Kidney (tissue), 14 donors: ENCODE data around the gene ZSCAN5A. TPM values are rescaled to one million over a fixed set of nuclear protein-coding genes. Genes with fewer than 3 reads are reported as not detected.
"Not testable (repeated sequence)": the region's sequence is repeated elsewhere in the genome, so short reads cannot be mapped to it uniquely, and the experiment has no call there.

Experiments
- DNase-seq, 5 donors: peaks; one replicate each; pipeline ENCODE4 v3.0.0-alpha.2; 2013 to 2020
- FAIRE-seq: peaks from 2 replicates; lab custom pipeline; 2012; peaks lifted over from hg19 to GRCh38; lab: Jason Lieb, UNC
- H3K27ac ChIP-seq, 2 donors: one replicate each; pipeline ENCODE4 v1.7.0; 2013; ENCODE audit warnings: low read depth in 2 of 2, low read length in 2 of 2, inconsistent platforms in 1 of 2
- H3K27me3 ChIP-seq: one replicate; pipeline ENCODE4 v1.7.1; 2013; ENCODE audit warnings: low read length, inconsistent platforms; ENCODE audit not compliant: control insufficient read depth, insufficient read depth
- H3K36me3 ChIP-seq, 3 donors: one replicate each; pipeline versions ENCODE4 v1.7.0 to v1.7.1; 2013; ENCODE audit warnings: low read length in 3 of 3, control low read depth in 1 of 3, inconsistent platforms in 1 of 3; ENCODE audit not compliant: insufficient read depth in 3 of 3, control insufficient read depth in 2 of 3
- H3K4me1 ChIP-seq, 3 donors: one replicate each; pipeline versions ENCODE4 v1.7.0 to v1.7.1; 2013; ENCODE audit warnings: low read length in 3 of 3, inconsistent platforms in 1 of 3, low read depth in 1 of 3; ENCODE audit not compliant: control insufficient read depth in 2 of 3, insufficient read depth in 2 of 3
- H3K4me3 ChIP-seq, 3 donors: one replicate each; pipeline versions ENCODE4 v1.7.0 to v1.8.1; 2013; ENCODE audit warnings: low read length in 3 of 3, control low read depth in 1 of 3, inconsistent platforms in 1 of 3
- H3K9ac ChIP-seq, 3 donors: one replicate each; pipeline versions ENCODE4 v1.7.0 to v1.7.1; 2013; ENCODE audit warnings: low read length in 3 of 3, control low read depth in 1 of 3, inconsistent platforms in 1 of 3
- H3K9me3 ChIP-seq, 3 donors: one replicate each; pipeline versions ENCODE4 v1.7.0 to v1.7.1; 2013; ENCODE audit warnings: low read length in 3 of 3, control low read depth in 1 of 3, inconsistent platforms in 1 of 3; ENCODE audit not compliant: control insufficient read depth in 2 of 3, insufficient read depth in 1 of 3
- intact Hi-C: fragments of 100-400 bp; cut with DNase I; formaldehyde crosslinking; loops from one replicate; pipeline ENCODE4 v1.11.1; 2022
- polyA plus RNA-seq: library from polyadenylated mRNA; stranded (reverse); fragments of 350-450 nt; fragmentation: Illumina TruSeq; extraction: RNeasy Lipid Tissue Mini Kit (QIAGEN cat#74804); gene quantifications from one replicate; pipeline ENCODE4 v1.2.3, GENCODE V29; 2014; ENCODE audit warnings: low read depth, low replicate concordance; ENCODE audit not compliant: insufficient read depth
- total RNA-seq: library from RNA; stranded (reverse); fragmentation: NEBNext Ultra II Directional; extraction: Animal tissue kit (Norgen Biotek cat#: 25700); gene quantifications from one replicate; pipeline ENCODE4 v1.2.1, GENCODE V29; 2021
- TF ChIP-seq, protein P1 (sequence below): IDR thresholded peaks from 3 replicates; pipeline ENCODE4 v1.5.1; 2012; ENCODE audit warnings: mild to moderate bottlenecking, moderate library complexity, borderline replicate concordance; ENCODE audit not compliant: insufficient read depth; ENCODE audit errors: extremely low read depth
- donor health status: control.
- donor health status: control.
- donor health status: control.
- donor health status: control.
- donor health status: control.
- donor health status: DM: yes; HTN: yes; CAD: no.
- donor health status: Normal renal cell carcinoma (clear cell type).

Gene ZSCAN5A
- total and polyA plus RNA-seq, 2 donors from 2014 or later = 11.9 to 18.1 TPM

DNA sequence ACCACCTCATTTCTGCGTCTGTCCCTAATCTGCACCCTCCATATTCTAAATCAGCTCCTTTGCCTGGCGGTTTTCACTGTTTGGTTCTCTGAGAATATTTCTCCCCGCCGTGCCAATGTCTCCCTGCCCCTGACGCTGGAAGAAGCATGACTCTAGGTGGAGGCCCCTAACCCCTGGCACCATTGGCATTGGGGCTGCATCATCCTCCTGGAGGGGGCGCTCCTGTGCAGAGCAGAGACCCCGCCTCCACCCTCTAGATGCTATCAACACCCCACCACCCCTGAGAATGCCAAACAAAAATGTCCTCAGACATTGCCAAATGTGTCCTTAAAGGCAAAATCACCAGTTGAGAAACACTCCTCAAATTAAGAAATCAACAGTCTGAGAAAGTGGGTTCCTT, 123.5 kb downstream of the ZSCAN5A start:
- no peak for FAIRE-seq
- no peak overlapping the region for H3K9ac ChIP-seq
- no peaks in the 10 kb centered on the region for H3K36me3 ChIP-seq
- TF ChIP-seq, protein P1, sequence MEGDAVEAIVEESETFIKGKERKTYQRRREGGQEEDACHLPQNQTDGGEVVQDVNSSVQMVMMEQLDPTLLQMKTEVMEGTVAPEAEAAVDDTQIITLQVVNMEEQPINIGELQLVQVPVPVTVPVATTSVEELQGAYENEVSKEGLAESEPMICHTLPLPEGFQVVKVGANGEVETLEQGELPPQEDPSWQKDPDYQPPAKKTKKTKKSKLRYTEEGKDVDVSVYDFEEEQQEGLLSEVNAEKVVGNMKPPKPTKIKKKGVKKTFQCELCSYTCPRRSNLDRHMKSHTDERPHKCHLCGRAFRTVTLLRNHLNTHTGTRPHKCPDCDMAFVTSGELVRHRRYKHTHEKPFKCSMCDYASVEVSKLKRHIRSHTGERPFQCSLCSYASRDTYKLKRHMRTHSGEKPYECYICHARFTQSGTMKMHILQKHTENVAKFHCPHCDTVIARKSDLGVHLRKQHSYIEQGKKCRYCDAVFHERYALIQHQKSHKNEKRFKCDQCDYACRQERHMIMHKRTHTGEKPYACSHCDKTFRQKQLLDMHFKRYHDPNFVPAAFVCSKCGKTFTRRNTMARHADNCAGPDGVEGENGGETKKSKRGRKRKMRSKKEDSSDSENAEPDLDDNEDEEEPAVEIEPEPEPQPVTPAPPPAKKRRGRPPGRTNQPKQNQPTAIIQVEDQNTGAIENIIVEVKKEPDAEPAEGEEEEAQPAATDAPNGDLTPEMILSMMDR = no peak
- intact Hi-C loops = no loop called here
- no peaks in the 10 kb centered on the region for H3K9me3 ChIP-seq
- H3K4me1 ChIP-seq = no peaks in the 10 kb centered on the region
- DNase-seq = no peak
- no peak overlapping the region for H3K27ac ChIP-seq
- no peak overlapping the region for H3K4me3 ChIP-seq
- no peaks in the 10 kb centered on the region for H3K27me3 ChIP-seq

DNA sequence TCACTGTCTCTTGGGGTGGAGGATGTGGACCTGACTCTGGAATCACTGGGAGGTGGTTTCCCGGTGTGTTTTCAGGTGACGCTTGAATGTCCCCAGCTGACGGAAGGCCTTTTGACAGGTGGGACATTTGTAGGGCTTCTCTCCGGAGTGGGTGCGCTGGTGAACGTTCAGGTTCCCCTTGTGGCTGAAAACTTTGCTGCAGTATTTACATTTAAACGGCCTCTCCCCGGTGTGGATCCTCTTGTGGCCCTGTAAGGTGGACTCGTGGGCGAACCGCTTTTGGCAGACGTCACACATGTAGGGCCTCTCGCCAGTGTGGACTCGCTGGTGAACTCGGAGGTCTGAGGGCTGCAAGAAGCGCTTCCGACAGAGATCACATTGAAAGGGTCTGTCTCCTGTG, 124.9 kb downstream of the ZSCAN5A start:
- DNase-seq = no peak
- TF ChIP-seq, protein P1 = no peak
- Histone ChIP-seq H3K4me1 (no peaks in the 10 kb centered on the region), H3K9ac (no peak overlapping the region), H3K27me3 (no peaks in the 10 kb centered on the region), H3K4me3 (no peak overlapping the region), H3K27ac (no peak overlapping the region), H3K9me3 (no peaks in the 10 kb centered on the region), H3K36me3 (no peaks in the 10 kb centered on the region)
- intact Hi-C loops = no loop called here
- no peak for FAIRE-seq

DNA sequence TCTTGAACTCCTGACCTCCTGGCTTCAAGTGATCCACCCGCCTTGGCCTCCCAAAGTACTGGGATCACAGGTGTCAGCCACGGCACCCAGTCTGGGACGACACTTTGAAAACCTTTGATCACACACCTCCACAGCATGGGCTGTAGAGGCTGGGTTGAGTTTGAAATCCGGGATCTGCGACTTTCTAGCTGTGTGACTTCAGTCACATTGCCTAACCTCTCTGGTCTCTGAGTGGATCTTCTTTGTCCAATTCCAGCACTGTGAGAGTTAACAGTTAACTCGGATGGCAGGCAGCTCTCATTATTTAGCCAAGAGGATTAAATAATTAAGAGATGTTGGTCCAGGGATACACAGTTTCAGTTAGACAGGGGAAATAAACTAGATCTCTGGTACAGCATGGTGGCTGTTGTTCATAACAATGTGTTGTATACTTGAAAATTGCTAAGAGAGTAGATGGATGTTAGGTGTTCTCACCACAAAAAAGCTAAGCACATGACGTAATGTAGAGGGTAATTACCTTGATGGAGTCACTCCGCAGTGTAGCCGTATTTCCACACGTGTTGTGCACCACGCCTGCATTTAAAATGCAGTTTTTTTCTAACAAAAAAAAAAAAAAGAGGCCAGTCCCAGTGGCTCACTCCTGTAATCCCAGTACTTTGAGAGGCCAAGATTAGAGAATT, 136.9 kb downstream of the ZSCAN5A start:
- H3K36me3 ChIP-seq = no peaks in the 10 kb centered on the region
- no peaks in the 10 kb centered on the region for H3K27me3 ChIP-seq
- no peaks in the 10 kb centered on the region for H3K4me1 ChIP-seq
- H3K27ac ChIP-seq = no peak overlapping the region
- intact Hi-C loops = loop anchor here (10.0 kb wide), 1 partner anchor 103 kb away; no protein-coding TSS in a partner anchor
- no peak for FAIRE-seq
- TF ChIP-seq, protein P1 = no peak
- no peak overlapping the region for H3K9ac ChIP-seq
- H3K9me3 ChIP-seq = no peaks in the 10 kb centered on the region
- no peak overlapping the region for H3K4me3 ChIP-seq
- peak in 1 of 5 donors; percentile 15 for DNase-seq

DNA sequence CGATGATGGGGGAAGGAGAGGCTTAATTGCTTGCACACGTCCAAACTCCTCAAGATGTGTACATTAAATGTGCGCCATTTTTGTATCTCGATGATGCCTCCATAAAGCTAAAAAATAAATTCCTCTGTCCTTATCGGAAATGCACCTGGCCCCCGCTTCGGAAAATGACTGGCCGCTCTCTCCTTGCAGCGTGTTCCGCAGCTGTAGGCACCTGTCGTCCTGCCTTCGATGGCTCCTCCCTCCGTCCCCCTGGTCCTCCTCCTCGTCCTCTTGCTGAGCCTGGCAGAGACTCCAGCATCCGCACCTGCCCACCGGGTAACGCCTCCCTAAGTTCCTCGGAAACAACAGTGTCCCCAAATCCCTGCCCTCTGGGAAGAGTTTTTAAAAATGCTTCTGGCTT, 137.8 kb downstream of the ZSCAN5A start:
- TF ChIP-seq, protein P1 = no peak
- DNase-seq (peak in 1 of 5 donors; percentile 37), FAIRE-seq (no peak)
- H3K4me3 ChIP-seq = no peak overlapping the region
- no peaks in the 10 kb centered on the region for H3K9me3 ChIP-seq
- no peaks in the 10 kb centered on the region for H3K36me3 ChIP-seq
- intact Hi-C loops = loop anchor here (10.0 kb wide), 1 partner anchor 102 kb away; no protein-coding TSS in a partner anchor
- no peak overlapping the region for H3K27ac ChIP-seq
- H3K27me3 ChIP-seq = no peaks in the 10 kb centered on the region
- no peak overlapping the region for H3K9ac ChIP-seq
- no peaks in the 10 kb centered on the region for H3K4me1 ChIP-seq

DNA sequence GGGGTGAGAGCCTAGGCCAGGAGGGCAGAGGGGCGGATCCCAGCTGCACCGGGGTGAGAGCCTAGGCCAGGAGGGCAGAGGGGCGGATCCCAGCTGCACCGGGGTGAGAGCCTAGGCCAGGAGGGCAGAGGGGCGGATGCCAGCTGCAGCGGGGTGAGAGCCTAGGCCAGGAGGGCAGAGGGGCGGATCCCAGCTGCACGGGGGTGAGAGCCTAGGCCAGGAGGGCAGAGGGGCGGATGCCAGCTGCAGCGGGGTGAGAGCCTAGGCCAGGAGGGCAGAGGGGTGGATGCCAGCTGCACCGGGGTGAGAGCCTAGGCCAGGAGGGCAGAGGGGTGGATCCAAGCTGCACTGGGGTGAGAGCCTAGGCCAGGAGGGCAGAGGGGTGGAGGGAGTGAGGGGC, 138.3 kb downstream of the ZSCAN5A start:
- not testable (repeated sequence) for H3K27ac ChIP-seq, DNase-seq, H3K4me1 ChIP-seq, H3K4me3 ChIP-seq, H3K36me3 ChIP-seq, H3K9ac ChIP-seq, H3K9me3 ChIP-seq, FAIRE-seq, H3K27me3 ChIP-seq
- intact Hi-C loops = loop anchor here (10.0 kb wide), 1 partner anchor 102 kb away; no protein-coding TSS in a partner anchor
